ENCODE results near the gene FNDC3B.

GRCh38 chr3:172121981-172122380 is 82.6 kb downstream of the FNDC3B start:
- no peak for TF ChIP-seq SMARCB1 (IDR thresholded peaks at IDR 0.05; ENCODE audit: insufficient read length, low read depth)
- no peak for TF ChIP-seq KLF16 (IDR thresholded peaks at IDR 0.05)
- TF ChIP-seq YY1 (IDR thresholded peaks at IDR 0.05; ENCODE audit: borderline replicate concordance in 1 of 3, control insufficient read depth in 1 of 3, extremely low read depth in 1 of 3, insufficient read depth in 3 of 3, insufficient read length in 1 of 3, insufficient replicate concordance in 2 of 3, low read depth in 1 of 3, low read length in 2 of 3): no peak
- no peak for TF ChIP-seq E2F1 (CRISPR knock-in tag; IDR thresholded peaks at IDR 0.05)
- no peak for TF ChIP-seq USF1 (CRISPR knock-in tag; IDR thresholded peaks at IDR 0.05)
- TF ChIP-seq ZBTB49 (CRISPR knock-in tag; IDR thresholded peaks at IDR 0.05; ENCODE audit: borderline replicate concordance): no peak
- TF ChIP-seq EZH2 (IDR thresholded peaks at IDR 0.05; ENCODE audit: borderline replicate concordance, low read depth, low read length): no peak
- TF ChIP-seq PCBP1 (IDR thresholded peaks at IDR 0.05; ENCODE audit: low read depth, low read length, poor library complexity, severe bottlenecking): no peak
- TF ChIP-seq ELF4 (CRISPR knock-in tag; IDR thresholded peaks at IDR 0.05): no peak
